ENCODE results near the gene LHPP.

Gene LHPP

DNA sequence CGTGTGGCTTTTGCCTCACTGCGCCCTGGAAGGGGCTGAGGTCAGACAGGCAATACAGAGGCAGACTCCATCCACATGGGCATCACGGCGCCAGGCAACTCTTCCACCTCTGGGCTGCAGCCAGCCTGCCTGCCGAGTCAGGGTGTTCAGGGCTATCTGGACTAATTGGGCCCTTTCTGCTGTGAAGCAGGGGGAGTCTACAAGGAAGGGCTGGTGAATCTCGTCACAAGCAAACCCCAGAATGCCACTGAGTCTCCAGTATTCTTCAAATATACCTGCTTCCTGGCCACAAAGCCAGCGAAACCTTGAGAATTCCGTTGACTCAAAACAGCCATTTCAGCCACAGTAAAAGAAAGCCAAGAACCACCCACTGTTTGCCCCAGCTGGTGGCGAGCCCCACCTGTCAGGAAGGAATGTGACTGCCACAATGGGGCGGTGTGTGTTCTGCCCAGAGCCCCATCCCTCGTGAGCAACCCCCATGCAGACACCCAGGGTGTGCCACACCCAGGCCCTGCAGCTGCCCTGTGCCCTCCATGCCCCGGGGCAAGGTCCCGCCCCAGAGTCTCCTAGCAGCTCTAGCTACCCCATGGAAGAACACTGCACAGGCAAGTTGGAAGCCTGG, 165.2 kb downstream of the LHPP start:
- DNase-seq (ENCODE audit: low read depth) = no peak
- H3K4me3 ChIP-seq (ENCODE audit: low read depth, low read length) = no peak overlapping the region

DNA sequence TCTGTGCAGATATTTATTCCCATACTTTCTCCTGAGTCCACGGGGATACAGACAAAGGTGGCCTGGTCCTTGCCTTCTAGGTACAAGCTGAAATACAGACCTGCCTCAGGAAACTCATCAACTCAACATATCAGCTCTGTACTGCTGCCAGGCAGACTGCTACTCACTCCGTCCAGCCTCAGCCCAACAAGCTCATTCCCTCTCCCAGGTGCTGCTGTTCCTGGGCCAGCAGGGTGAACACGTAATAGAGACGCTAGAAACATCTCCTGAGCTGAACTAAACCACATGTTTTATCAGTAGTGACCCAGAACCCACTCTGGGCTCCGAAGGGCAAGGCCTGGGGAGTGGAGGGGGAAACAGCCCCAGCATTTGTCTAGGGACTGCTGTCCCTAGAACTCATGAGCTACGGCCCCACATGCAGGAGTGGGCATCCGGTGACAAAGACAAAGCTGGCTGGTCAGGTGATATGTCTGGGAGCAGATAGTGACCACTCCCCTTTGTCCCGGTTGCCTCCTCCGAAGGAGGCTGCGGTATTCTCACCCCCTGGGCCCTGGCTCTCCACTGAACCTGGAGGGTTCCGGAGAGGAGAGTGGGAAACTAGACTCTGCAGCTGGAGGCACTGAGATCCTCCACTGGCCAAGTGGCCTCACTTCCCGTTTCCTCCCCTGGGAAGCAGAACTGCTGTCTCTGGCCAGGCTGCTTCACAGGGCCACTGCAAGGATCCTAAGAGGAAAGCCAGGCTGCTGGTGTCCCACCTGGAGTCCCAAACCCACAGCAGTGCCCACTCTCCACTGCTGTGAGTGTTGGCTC, 166.4 kb downstream of the LHPP start:
- no peak for DNase-seq (ENCODE audit: low read depth)
- no peak overlapping the region for H3K4me3 ChIP-seq (ENCODE audit: low read depth, low read length)

DNA sequence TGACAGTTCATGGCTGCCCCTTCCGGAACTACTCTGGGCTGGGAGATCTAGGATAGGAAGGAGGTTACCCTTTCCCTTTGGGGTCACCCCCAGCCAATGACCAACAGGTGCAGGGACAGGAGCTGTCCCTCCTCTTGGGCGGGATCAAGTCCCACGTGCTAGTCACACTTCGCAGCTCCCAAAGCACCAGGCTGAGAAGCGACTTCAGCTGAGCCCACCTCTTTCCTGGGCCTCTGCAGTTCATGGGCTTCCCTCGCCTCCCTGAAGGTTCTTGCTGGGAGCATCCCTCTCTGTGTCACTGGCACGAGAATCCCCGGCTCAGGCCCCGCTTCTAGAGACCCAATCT, 167.0 kb downstream of the LHPP start:
- H3K4me3 ChIP-seq (ENCODE audit: low read depth, low read length) = no peak overlapping the region

DNA sequence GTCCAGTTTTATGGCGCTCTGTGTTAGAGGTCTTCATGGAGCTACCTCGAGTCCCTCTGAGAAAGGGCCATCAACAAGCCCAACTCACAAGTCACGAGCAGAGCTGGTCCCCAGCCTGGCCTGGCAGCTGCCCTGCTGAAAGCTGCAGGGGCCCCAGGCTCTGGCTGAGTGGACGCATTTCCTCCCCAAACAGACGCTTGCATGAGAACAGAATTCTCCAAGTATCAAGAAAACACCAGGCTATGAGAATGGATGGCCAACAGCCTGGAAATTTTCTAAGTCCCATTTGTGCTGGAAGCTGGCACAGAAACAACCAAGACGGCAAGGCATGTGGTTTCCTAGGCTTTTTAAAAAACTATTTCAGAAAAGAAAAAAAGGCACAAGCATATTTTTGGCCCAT, 167.8 kb downstream of the LHPP start:
- no peak for DNase-seq (ENCODE audit: low read depth)
- H3K4me3 ChIP-seq (ENCODE audit: low read depth, low read length) = no peak overlapping the region

More for the DNA sequence above, 167.0 kb downstream of the LHPP start:
- no peak for DNase-seq (ENCODE audit: low read depth)

DNA sequence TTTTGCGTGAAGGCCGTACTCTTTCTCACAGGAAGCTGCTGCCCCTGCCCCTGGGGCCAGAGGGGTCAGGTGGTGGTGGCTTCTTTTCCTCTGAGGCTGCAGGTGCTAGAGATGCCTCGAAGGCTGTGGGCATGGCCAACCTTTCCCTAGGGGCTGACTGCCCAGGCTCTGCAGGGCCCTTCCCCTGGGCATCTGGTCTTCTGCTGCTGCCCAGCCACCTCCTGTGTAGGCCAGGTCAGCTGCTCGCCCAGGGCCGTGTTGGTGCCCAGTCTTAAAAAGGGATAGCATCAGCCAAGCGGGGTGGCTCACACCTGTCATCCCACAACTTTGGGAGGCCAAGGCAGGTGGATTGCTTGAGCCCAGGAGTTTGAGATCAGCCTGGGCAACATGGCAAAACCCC, 168.2 kb downstream of the LHPP start:
- no peak overlapping the region for H3K4me3 ChIP-seq (ENCODE audit: low read depth, low read length)
- DNase-seq (ENCODE audit: low read depth) = no peak

DNA sequence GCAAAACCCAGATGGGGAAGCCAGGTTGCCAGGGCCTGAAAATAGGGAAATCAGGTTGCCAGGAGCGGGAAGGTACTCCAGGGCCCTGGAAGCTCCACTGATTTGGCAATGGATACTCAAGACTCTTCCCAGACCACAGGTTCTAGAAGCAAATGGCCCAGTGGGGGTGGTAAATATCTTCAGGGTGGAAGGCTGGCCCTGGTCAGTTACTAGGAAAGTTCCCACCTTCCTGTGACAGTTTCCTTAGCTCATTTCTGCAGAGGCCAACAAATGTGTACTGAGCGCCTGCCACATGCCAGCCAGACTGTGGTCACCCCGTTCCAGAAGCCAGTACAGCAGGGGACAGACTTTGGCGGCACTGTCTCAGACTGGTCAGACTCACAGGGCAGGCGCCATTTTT, 168.9 kb downstream of the LHPP start:
- no peak for DNase-seq (ENCODE audit: low read depth)
- no peak overlapping the region for H3K4me3 ChIP-seq (ENCODE audit: low read depth, low read length)

DNA sequence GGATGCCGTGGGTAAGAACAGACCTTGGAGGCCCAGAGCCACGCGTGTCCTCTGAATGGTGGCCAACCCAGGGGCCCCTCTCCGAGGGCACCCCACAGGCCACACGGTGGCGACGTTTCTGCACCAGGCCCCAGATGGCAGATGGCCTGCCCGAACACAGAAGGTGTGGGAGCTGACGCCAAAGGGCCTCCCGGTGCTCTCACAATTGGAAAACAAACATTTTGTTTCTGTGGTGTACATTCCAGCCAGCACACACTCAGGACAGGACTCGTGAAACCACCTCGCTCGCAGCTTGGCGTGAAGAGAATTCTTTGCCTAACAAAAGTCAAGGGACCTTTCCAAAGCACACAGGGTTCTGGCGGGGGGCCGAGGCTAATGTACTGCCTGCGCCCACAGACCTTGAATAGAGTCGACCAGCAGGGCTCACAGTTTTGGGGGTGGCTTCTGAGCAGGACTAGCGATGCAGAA, 170.5 kb downstream of the LHPP start:
- no peak overlapping the region for H3K4me3 ChIP-seq (ENCODE audit: low read depth, low read length)
- no peak for DNase-seq (ENCODE audit: low read depth)

DNA sequence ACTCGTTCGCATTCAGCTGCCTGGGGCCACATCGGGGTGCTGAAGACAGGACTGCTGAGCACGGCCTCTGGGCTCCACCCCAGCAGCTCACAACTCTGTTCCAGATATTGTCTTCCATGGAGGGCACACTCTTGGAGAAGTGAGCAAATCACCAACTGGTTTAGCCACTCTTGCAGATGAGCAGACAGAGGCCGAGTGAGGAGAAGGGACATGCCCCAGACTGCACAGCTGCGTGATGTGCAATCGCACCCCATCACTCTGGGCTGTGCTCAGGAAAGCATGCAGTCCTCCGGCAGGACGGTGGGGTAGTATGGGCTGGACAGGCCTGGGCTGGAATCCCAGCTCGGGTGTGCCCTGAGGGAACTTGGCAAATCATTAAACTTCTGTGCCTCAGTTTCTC, 170.9 kb downstream of the LHPP start:
- DNase-seq (ENCODE audit: low read depth) = no peak
- H3K4me3 ChIP-seq (ENCODE audit: low read depth, low read length) = no peak overlapping the region

DNA sequence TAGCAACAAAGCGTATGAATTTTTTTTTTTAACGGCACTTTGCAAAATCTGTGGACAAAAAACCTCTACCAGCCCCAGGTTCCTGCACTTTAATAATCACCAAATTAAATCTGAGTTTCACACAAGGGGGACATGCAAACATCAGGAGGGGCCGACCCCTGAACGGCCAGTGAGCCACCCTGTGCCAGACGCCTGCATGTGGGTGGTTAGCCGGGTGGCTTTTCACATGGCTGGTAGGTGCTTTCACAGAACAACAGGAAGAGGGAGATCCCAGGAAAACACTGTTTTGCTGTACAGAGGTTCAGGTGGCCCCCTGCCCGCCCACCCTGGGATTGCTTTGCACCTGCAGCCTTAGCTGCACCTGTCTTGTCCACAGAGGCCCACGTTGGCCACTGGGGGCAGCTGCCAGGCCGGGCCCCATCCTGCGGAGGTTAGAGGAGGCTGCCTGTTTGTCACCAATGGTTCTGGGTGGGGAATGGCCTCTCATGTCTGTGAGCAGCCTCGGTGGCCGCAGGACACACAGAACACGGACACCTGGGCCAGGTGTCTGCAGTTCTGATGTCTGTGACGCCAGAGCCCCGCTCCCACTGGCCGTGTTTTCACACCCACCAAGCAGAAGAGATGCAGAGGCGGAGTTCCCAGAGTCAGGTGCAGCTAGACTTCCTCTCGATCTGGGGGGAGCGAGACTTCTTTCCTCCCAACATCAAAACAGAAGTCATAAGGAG, 174.8 kb downstream of the LHPP start:
- H3K4me3 ChIP-seq (ENCODE audit: low read depth, low read length) = no peak overlapping the region
- DNase-seq (ENCODE audit: low read depth) = no peak

DNA sequence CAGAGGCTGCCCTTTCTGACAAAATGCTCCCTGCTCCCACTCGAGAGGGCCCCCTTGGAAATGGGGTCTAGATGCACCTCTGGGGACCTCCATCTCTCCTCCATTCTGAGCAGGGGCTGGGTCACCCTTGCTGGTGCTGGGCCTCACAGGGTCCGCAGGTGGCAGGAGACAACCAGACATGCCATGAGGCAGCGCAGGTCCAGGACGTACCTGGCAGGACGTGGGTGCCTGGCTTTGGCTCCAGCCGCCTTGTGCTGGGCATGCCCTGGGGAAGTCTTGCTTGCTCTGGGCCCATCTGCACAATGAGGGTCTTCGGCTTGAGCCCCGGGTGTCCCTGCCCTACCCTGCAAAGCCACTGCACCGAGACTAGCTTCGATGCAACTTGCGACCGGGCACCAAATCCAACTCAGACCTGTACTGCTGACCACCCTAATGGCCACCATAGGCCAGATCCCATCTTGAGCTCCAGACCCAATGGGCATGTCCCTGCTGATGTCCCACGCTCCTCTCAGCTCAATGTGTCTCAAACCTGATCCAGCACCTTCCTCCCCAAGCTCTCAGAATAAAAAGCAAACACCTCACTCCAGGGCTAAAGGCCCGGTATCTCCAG, 175.6 kb downstream of the LHPP start:
- no peak for DNase-seq (ENCODE audit: low read depth)
- no peak overlapping the region for H3K4me3 ChIP-seq (ENCODE audit: low read depth, low read length)

DNA sequence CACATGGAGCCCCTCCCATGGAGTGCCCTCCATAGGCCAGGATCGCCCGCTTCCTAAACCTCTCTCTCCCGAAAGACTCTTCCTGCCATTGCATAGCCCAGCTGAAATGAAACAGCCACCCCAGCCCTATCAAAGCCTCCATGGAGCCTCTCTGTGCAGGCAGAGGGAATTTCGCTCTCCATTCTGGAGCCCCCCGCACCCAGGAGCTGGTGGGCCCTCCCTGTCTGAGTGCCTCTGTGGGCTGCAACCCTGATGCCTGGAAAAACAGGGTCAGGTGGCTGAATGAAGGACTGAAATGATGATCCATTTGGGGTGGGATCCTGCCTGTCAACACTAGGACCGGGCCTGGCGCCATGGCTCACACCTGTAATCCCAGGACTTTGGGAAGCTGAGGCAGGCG, 176.1 kb downstream of the LHPP start:
- H3K4me3 ChIP-seq (ENCODE audit: low read depth, low read length) = no peak overlapping the region
- no peak for DNase-seq (ENCODE audit: low read depth)

DNA sequence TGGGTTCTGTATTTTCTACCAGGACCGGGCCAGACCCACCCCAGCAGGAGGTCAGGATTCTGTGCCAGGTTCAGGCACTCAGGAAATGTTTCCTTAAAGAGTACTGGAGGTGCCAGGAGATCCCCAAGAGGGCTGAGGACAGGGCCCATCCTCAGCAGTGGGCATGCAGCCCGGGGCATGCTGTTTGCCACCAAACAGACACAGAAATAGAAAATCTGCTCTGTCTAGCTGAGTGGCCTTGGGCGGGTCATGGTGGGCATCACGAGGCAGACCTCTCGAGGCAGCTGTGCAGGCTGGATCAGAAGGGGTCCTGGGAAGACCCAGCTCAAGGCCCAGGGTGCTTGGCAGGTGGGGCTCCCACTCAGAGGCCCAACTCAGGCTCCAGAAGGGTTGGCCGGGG, 177.6 kb downstream of the LHPP start:
- H3K4me3 ChIP-seq (ENCODE audit: low read depth, low read length) = no peak overlapping the region
- DNase-seq (ENCODE audit: low read depth) = no peak

DNA sequence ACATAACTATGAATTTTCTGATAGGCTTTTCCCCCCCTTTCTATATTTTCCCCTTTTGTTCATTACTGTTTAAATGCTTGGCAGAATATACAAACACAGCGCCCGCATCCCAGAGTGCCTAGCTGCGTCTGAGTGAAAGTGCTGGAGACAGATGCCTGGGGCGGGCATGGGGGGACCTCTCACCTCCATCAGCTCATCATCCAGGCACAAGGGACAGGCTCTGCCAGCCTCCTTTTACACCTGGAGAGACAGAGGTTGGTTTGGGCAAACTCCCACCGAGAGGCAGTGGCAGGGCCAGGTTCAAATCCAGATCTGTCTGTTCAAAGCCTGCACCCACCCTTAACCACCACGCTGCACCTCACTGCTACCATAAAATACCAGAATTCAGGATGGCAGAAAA, 178.0 kb downstream of the LHPP start:
- DNase-seq (ENCODE audit: low read depth) = no peak
- no peak overlapping the region for H3K4me3 ChIP-seq (ENCODE audit: low read depth, low read length)

DNA sequence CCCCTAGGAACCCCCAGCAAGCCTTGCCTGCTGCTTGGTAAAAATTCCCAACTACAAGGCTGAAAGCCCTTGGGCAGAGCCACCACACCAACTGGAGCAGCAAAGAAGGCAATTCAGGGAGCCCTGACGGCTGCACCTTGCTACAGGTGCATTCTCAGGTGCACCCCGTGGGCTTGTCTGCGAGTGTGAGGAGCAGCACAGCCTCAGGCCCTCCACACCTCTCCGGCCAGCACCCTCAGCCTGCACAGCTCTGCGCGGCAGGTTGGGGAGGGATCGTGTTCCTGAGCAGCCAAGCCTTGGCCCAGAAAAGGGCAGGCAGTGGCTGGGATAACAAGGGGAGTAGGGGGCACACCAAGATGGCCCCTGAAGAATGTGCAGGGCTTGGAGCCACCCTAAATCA, 178.4 kb downstream of the LHPP start:
- no peak for DNase-seq (ENCODE audit: low read depth)
- H3K4me3 ChIP-seq (ENCODE audit: low read depth, low read length) = no peak overlapping the region

DNA sequence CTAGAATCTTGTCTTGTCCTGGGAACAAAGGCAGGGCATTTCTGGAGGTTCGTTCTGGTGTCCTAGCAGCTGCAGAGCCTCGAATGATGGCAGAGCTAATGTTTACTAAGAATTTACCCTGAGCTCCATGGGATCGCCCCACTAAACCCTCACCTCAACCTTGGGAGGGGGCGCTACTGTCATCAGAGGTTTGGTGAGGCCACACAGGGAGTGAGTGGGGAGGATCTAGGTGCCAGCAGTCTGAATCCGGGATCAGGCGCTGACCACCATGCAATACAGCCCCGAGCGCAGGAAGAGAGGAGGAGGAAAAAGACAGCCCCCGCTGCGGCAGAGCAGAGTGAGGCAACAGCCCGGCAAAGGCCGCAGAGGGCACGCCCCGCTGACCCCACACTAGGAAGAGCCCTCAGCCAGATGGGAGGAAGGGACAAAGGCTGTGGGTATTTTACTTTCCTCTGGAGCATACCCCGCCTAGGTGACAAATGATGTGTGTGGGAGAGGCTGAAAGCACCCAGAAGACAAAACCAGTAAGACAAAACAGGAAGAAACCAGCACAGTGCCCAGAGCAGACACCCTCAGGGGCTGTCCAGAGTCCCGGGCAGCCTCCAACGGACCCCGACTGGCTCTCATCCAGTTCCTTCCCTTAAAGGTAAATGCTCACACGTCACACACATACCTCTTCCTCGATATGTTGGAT, 179.1 kb downstream of the LHPP start:
- H3K4me3 ChIP-seq (ENCODE audit: low read depth, low read length) = no peak overlapping the region
- DNase-seq (ENCODE audit: low read depth) = no peak

DNA sequence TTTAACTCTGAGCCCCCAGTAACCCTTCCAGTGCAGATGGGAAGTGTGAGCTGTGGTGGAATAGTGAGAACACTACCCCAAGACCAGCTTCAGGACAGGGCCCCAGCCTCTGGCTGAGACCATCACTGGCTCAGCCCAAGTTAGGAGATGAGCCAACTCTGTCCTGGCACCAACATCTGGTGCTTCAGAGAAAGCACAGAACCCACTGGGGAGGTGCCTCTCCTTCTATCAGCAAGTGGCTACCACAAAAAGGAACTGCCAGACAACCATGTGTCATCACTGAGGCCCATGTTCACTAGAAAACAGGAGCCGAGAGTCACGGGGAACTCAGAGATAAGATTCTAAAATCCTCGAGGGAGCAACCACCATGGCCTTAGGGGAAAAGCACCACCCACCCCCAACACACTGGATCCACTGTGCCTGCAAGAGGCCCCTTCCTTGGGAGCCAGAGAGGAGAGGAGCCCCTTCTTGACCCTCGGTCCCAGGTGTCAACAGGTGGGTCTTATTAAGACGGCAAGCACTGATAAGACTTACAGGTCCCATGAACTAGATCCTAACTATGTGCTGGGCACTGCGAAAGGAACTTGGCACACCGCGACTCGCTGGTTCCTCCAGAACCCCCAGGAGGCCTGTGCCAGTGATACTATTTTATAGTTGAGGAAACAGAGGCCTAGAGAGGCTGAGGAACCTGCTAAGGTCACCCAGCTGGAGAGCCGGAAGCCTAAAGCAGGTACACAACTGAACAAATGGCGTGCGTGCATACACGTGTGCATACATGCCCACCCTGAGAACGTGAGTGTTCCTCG, 179.9 kb downstream of the LHPP start:
- H3K4me3 ChIP-seq (ENCODE audit: low read depth, low read length) = no peak overlapping the region
- no peak for DNase-seq (ENCODE audit: low read depth)

DNA sequence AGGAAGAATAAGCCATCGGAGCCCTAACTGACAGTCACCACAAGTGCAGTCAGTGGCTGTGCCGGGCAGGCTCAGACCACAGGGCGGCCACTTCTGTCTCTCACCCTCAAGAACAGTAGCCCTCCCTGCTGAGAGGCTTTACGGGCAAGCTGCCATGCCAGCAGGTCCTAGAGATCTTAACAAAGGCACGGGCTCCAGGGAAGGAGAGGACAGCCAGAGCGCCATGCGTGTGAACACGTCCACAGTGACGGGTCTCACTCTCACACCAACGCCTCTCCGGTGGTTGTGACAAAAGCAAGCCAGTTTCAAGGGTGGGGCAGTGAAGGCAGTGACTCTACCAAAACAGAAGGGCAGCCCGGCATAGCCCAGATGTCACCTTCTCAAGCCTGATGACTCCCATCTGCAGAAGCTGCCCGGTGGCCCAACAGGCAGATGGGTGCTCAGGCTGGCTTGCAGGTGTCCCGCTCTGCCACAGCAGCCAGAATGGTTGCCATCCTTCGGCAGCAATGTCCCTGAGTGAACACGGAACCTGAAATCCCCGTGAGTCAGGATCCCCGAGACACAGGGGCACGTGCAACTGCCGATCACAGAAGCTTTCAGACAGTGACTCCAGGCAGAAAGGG, 180.6 kb downstream of the LHPP start:
- DNase-seq (ENCODE audit: low read depth) = no peak
- no peak overlapping the region for H3K4me3 ChIP-seq (ENCODE audit: low read depth, low read length)

DNA sequence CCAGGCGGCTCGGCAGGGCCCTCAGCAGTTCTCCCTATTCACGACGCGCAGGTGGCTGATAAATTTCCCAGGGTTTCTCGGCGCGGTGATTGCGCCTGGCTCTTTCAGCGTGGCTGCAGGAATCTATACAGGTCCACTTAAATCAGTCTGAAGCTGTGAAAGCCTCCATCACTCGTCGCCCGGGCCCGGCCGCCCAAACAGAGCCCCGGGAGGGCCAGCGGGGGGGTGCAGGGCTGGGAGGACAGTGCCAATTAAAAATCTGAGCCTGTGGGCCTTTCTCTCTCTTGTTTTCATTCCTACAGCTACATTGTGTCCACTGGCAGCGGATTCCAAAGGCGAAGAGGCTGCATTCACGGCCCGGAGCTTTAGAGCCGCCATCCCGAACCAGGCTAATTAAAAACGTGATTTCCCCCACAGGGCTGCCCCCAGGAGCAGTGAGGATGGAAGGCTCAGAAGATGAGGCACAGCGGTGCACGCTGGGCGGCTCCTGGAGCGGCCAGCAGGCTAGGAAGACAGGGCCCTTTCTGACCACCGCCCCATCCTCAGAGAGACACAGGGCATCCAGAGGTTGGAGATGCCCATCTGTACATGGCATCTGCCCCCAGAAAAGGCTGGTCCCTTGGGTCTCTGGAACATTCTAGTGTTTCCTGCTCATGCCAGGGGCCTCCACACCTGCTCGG, 181.8 kb downstream of the LHPP start:
- no peak overlapping the region for H3K4me3 ChIP-seq (ENCODE audit: low read depth, low read length)
- DNase-seq (ENCODE audit: low read depth) = no peak
